Urinary bladder (tissue), 4 donors: Measurements from ENCODE around the gene MXRA8. TPM values are rescaled to one million over a fixed set of nuclear protein-coding genes. Genes with fewer than 3 reads are reported as not detected.
"Not testable (repeated sequence)": the region's sequence is repeated elsewhere in the genome, so short reads cannot be mapped to it uniquely, and the experiment has no call there.

ENCODE experiments used
- DNase-seq: peaks from one replicate; pipeline ENCODE4 v3.0.0-alpha.2; 2015; ENCODE audit errors: extremely low spot score
- H3K27ac ChIP-seq: one replicate; pipeline ENCODE4 v1.5.1; 2013; ENCODE audit warnings: low read depth, mild to moderate bottlenecking, moderate library complexity
- H3K36me3 ChIP-seq: one replicate; pipeline ENCODE4 v1.6.1; 2013; ENCODE audit warnings: mild to moderate bottlenecking, moderate library complexity; ENCODE audit not compliant: insufficient read depth
- H3K4me1 ChIP-seq: one replicate; pipeline ENCODE4 v1.6.1; 2013; ENCODE audit warnings: mild to moderate bottlenecking, moderate library complexity; ENCODE audit not compliant: insufficient read depth
- H3K4me3 ChIP-seq: one replicate; pipeline ENCODE4 v1.5.1; 2013; ENCODE audit warnings: low read depth, low read length
- WGBS: extraction: QIAGEN DNeasy Blood & Tissue Kit; methylation state at CpG from one replicate; pipeline ENCODE4 v1.1.7; 2013; 5-methylcytosine and 5-hydroxymethylcytosine counted together
- polyA plus RNA-seq: library from polyadenylated mRNA; stranded (reverse); fragments of 200-250 nt; gene quantifications from one replicate; pipeline ENCODE4 v1.2.3, GENCODE V29; 2013
- total RNA-seq: library from RNA; depleted of rRNA; stranded (reverse); fragments of >200 nt; gene quantifications from one replicate; pipeline ENCODE4 v1.2.3, GENCODE V29; 2014
- donor health status: healthy with polysubstance abuse.
- donor health status: healthy.

The MXRA8 gene
- total and polyA plus RNA-seq, 2 donors, result 62.7 to 159 TPM

DNA sequence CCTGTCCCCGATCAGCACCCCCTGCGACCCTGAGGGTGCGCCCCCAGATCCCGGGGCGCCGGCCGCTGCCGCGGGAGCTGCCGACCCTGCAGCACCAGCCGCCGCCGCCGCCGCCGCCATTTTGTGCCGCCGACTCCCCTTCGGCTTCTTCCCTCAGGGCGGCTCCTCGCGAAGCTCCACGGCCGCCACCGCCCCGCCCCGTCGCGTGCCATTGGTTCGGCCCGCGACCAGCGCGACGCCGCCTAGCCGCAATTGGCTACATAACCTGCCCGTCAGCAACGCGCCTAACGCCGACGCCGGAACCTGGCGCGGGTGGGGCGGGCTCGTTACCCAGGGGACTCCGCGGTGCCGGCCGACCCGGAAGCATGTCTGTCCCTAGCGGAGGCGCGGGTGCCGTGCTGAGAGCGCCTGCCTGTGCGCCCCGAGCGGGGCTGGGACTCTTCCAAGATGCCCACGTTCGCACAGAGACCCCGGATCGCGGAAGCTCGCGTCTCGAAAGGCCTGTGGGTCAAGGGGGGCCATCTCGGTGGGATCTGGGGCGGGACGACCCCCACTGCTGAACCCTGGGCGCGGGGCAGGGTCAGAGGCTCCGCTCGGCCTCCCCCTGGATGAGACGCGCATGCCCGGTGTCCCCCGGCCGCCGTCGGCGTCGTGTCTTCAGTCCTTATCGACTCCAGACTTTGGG, 41.0 kb upstream of the MXRA8 start, which contains the start of gene CCNL2:
CCNL2 (minus strand) TSS at position 149 of the 685 bp plus-strand sequence; CDS start at position 120, 29 bp downstream.
- H3K4me1 ChIP-seq, result no peaks in the 10 kb centered on the region
- peak within 1 kb of the TSS; percentile 75 for H3K27ac ChIP-seq
- peak within 1 kb of the TSS; percentile 97 for H3K4me3 ChIP-seq
- DNase-seq, result peak; percentile 88
- H3K36me3 ChIP-seq, result peaks cover 5% of the 10 kb centered on the region
- WGBS, result under 1% methylated on average over 86 of the region's 86 CpGs

DNA sequence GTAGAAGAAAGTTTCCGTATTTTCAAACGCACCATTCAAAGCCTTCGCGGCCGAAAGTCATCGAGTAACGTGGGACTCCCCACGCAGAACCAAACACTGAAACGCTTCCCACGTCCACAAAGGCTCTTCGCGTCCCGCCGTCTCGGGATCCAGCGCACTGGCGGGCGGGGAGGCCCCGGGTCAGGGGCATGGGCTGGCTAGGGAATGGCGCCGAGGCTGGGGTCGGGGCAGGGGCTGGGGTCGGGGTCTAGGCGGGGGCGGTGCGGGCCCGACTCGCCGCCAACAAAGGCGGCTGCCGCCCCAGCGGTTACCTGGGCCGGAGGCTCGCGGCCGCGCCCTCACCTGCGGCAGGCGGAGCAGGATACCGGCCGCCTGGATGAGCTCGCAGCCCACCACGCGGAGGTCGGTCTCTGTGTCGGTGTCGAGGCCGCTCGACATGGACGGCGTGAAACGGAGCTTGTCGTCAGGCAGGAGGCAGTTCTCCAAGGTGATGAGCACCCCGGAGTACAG, 40.4 kb upstream of the MXRA8 start:
- WGBS, result under 1% methylated on average over 54 of the region's 54 CpGs
- H3K36me3 ChIP-seq, result peaks cover 5% of the 10 kb centered on the region
- DNase-seq, result no peak
- H3K4me1 ChIP-seq, result no peaks in the 10 kb centered on the region
- H3K27ac ChIP-seq, result peak overlapping the region; percentile 75
- H3K4me3 ChIP-seq, result peak overlapping the region; percentile 97

DNA sequence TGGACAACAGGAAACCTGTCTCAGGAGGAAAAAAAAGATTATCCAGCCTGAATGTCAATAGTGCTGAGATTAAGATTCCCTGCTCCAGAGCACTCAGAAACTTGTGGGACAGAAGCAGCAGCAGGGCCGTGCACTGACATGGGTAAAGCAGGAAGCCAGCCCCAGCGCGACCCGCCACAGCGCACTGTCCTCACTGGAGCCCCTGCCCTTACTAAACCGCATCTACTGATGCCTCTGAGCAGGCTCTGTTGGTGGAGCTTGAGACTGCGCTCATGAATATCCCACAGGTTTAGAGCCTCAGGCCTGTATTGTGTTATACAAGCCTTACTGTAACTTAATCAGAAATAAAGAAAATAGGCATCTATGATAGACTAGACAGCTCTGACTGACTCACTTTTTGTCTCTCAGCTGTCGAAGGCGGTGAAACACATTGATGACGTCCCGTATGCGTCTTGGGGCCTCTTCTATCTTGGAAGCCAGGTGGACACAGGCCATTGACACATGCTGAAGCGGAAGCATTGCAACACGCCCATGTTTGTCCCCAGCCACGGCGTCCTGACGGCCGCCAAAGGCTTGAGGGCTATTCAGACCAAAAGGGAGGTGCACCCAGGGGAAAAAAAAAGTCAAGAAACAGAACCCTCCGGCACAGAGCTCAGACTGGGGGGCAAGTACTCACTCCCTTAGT, 39.6 kb upstream of the MXRA8 start:
- peak overlapping the region; percentile 97 for H3K4me3 ChIP-seq
- H3K36me3 ChIP-seq, result peaks cover 5% of the 10 kb centered on the region
- DNase-seq, result no peak
- 55% methylated on average over 19 of the region's 19 CpGs for WGBS
- no peak overlapping the region for H3K27ac ChIP-seq
- H3K4me1 ChIP-seq, result no peaks in the 10 kb centered on the region

DNA sequence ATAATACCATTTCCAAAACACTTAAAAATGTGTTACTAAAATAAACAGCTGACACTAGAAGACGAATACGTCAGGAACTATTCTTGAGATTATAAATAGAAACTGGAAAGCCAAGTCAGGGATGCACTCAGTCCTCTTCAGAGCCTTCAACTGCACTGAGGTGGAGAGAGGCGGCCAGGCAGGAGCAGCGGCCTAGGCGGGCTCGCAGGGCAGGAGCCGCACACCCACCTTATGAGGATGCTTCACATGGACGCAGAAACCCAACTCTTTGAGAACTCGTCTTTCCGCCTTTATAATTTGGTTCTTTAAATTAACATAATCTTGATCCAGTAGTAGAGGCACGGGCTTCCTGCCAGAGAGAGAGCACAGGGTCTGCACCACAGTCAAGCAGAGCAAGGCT, 36.8 kb upstream of the MXRA8 start:
- H3K4me3 ChIP-seq, result no peak overlapping the region
- peaks cover 6% of the 10 kb centered on the region for H3K36me3 ChIP-seq
- no peak for DNase-seq
- no peaks in the 10 kb centered on the region for H3K4me1 ChIP-seq
- 89% methylated on average over 11 of the region's 11 CpGs for WGBS
- no peak overlapping the region for H3K27ac ChIP-seq

DNA sequence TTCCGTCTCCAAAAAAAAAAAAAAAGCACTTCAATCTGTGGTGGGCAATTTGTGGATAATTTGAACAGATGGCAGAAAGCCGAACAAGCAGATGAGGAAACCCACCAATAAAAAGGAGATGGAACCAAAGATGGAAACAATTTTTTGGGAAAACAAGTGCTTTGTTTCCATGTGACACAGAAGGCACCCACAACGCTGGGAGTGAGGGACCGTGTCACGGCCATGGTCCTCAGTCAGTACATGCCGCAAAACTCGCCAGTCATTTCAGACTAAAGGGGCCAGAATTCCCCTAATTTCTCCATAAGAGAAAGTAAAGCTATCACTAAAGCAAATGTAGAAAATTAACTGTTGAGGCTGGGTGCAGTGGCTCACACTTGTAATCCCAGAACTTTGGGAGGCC, 35.8 kb upstream of the MXRA8 start:
- Histone ChIP-seq H3K36me3 (peaks cover 9% of the 10 kb centered on the region), H3K4me1 (no peaks in the 10 kb centered on the region), H3K4me3 (no peak overlapping the region), H3K27ac (no peak overlapping the region)
- WGBS, result 96% methylated on average over 7 of the region's 7 CpGs
- no peak for DNase-seq

DNA sequence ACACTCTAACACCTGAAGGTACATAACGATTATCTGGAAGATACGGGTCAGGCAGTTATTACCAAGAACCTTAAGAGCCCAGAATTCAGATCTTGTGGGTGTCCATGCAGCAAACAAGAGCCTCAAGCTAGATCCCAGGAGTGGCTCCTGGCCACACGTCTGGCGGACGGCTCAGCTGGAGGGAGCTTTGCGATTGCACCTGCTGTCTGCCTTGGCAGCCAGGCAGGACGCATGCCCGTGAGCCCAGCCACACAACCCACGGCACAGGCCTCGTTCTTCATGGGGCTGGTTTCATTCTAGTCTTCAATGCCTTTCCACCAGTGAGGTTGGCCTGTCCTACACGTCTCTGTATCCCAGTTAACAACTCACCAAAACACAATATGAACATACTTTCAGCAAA, 35.1 kb upstream of the MXRA8 start:
- Histone ChIP-seq H3K36me3 (peaks cover 9% of the 10 kb centered on the region), H3K4me1 (no peaks in the 10 kb centered on the region), H3K27ac (no peak overlapping the region), H3K4me3 (no peak overlapping the region)
- DNase-seq, result no peak
- 87% methylated on average over 11 of the region's 11 CpGs for WGBS

DNA sequence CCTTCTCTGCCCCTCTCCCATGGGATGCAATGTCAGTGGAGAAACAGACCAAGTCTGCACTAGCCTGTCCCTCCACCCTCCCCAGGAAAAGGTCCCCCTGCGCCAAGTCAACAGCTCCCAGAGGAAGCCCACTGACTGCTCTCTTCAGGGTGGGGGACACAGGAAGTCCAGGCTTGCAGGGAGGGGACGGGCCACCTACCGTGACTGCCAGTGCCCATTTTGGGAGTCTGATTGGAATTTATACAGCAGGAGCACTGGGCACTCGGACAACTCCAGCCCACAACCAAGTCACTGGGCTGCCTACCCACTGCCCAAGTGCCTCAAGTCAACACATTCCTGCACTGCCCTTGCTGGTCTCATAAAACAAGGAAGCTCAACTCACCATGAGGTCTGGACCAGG, 34.7 kb upstream of the MXRA8 start:
- 92% methylated on average over 4 of the region's 4 CpGs for WGBS
- Histone ChIP-seq H3K27ac (no peak overlapping the region), H3K4me1 (no peaks in the 10 kb centered on the region), H3K36me3 (peaks cover 9% of the 10 kb centered on the region), H3K4me3 (no peak overlapping the region)
- no peak for DNase-seq

DNA sequence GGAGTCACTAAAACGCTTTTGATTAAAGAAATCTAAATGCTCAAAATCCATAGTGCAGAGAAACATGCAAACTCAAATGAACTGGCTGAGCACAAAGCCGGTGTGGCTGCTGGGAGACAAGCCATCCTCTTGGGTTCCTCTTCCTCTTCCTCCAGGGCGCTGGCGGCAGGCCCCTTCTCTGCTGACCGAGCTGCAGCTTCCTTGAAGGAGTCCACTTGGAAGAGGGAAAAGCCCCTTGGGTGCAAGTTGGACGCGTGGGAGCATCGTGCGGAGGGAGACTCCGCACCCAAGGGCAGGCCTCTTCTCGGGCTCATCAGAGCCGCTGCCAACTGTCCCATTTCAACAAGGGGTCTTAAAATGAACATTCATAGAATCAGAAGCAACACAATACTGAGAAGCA, 32.9 kb upstream of the MXRA8 start:
- H3K27ac ChIP-seq, result no peak overlapping the region
- H3K36me3 ChIP-seq, result peaks cover 9% of the 10 kb centered on the region
- no peaks in the 10 kb centered on the region for H3K4me1 ChIP-seq
- WGBS, result 88% methylated on average over 12 of the region's 12 CpGs
- H3K4me3 ChIP-seq, result no peak overlapping the region
- no peak for DNase-seq

DNA sequence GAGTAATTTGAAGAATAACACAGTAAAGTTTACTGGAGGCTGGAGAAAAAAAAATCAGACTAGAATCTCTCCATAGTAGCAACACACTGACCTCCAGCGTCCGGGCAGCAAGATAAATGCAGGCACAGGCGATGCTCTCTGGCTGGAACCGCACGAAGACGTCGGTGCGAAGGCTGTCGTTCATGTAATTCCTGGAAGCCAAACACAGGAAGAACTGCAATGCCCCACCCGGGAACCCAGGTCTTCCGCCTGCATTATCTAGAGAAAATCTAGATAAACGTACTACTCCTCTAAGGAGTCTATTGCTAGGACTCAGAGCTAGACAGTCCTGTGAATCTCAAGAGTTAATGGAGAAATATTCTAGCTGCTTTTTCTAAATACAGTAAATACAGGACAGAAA, 32.3 kb upstream of the MXRA8 start:
- Histone ChIP-seq H3K4me1 (no peaks in the 10 kb centered on the region), H3K4me3 (no peak overlapping the region), H3K27ac (no peak overlapping the region), H3K36me3 (peaks cover 10% of the 10 kb centered on the region)
- WGBS, result 85% methylated on average over 12 of the region's 12 CpGs
- no peak for DNase-seq

DNA sequence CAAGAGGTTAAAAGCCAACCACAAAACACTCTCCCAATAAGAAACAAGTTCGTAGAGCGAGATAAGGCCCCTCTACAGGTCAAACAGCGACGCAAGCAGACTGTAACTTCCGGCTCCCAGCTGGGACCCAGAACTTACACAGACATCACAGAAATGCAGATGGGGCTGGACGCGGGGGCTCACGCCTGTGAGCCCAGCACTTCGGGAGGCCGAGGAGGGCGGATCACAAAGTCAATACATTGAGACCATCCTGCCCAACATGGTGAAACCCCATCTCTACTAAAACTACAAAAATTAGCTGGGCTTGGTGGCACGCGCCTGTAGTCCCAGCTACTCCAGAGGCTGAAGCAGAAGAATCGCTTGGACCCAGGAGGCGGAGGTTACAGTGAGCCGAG, 29.7 kb upstream of the MXRA8 start:
- 96% methylated on average over 16 of the region's 16 CpGs for WGBS
- no peak for DNase-seq
- peaks cover 10% of the 10 kb centered on the region for H3K36me3 ChIP-seq
- no peaks in the 10 kb centered on the region for H3K4me1 ChIP-seq
- H3K4me3 ChIP-seq, result no peak overlapping the region
- no peak overlapping the region for H3K27ac ChIP-seq

DNA sequence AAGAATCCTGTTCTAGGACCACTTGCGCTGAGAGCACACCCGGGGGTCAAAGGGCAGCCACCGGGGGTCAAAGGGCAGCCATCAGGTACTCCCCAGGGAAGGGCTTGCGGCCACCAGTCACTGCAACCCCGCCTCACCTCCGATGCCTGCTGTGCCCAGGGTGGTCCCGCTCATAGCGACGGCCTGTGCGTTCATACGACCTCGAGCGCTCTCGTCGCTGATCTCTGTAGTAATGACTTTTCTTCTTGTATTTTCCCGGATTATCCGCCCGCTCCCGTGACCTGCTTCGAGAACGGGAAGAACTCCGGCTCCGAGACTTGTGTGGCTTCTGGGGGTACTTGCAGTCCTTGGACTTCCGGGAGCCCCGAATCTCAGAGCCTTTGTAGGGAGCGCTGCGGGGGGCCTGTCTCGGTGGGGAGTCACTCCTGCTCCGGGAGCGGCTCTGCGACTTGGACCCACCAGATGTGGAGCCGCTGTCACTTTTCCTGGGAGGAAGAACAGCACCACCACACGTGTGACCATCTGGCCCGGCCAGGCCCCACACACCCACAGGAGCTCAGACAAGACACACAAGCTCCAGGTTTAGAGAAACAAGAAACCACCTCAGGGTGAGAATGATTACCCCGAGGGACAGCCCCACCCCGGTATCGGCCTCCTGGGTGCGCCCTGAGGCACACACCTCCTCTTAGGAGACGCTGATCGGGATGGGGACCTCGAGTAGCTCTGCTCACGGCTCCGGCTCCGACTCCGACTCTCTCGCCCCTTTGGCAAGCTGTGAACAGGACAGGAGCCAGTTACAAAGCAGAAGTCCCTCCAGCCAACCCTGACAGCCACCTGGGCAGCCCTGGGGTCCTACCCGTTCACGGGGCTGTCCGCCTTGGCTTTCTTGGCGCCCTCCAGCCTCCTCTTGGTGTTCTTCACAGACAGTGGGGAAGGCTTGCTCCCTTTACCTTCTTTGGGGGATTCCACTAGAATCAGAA, 29.0 kb upstream of the MXRA8 start:
- H3K4me1 ChIP-seq, result no peaks in the 10 kb centered on the region
- H3K27ac ChIP-seq, result no peak overlapping the region
- 96% methylated on average over 50 of the region's 50 CpGs for WGBS
- DNase-seq, result no peak
- H3K36me3 ChIP-seq, result peaks cover 8% of the 10 kb centered on the region
- no peak overlapping the region for H3K4me3 ChIP-seq

DNA sequence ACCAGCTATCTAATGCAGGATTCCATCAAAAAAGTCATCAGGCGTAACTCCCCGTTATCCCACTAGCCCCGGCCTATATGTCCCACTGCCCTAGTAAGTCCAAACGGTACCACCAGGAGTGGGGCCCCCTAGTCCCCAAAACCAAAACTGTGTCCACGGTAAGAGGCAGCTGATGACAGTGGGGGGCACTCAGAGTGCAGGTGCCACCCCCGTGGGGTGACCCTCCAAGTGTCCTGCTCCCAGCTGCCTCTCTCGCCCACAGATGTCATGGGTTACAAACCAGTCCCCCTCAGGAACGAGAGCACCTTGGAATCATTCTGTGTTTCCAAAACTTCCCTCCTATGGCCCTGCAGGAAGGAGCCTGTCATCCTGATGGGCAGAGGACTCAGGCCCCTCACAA, 27.6 kb upstream of the MXRA8 start:
- WGBS, result 91% methylated on average over 8 of the region's 8 CpGs
- no peaks in the 10 kb centered on the region for H3K4me1 ChIP-seq
- peaks cover 6% of the 10 kb centered on the region for H3K36me3 ChIP-seq
- no peak overlapping the region for H3K27ac ChIP-seq
- DNase-seq, result no peak
- no peak overlapping the region for H3K4me3 ChIP-seq

DNA sequence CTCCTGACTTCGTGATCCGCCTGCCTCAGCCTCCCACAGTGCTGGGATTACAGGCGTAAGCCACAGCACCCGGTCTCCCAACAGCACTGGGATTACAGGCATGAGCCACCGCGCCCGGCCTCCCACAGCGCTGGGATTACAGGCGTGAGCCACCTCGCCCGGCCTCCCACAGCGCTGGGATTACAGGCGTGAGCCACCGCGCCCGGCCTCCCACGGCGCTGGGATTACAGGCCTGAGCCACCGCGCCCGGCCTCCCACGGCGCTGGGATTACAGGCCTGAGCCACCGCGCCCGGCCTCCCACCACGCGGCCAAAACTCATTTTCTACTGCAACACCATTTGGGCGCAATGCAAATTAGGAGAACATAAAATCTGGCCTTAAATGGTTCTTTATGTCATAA, 27.0 kb upstream of the MXRA8 start:
- not testable (repeated sequence) for H3K4me3 ChIP-seq, H3K36me3 ChIP-seq, H3K4me1 ChIP-seq, H3K27ac ChIP-seq, DNase-seq
- 96% methylated on average over 29 of the region's 29 CpGs for WGBS
